ENCODE data around the gene OAT. TPM values are rescaled to one million over a fixed set of nuclear protein-coding genes. Genes with fewer than 3 reads are reported as not detected.

Gene OAT
- total and polyA plus RNA-seq, 2 of the 4 experiments (the other 2 are of a cell fraction) = 110 to 152 TPM

DNA sequence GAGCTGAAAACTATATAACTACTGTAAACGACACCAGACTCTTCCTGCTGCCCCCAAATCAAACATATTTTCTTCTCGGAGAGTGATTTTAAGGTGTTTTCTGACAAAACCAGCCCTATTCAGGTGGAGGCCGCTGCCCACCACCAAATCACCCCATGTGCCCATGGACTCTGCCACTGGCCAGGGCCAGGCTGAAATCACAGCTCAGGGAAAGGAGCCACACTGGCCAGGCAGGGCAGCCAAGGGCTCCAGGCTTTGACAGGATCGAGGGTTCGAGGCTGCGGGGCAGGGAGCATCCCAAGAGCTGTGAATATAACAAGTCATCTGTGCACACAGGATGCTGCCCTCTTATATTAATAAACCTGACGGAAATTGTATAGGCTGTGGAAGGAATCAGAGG, 48.3 kb downstream of the OAT start:
- Histone ChIP-seq H3K9ac (ENCODE audit: low read depth, low read length) (no peak overlapping the region), H2AFZ (replicated peaks; ENCODE audit: low read length, poor library complexity) (no peak overlapping the region), H3K27me3 (ENCODE audit: control insufficient read depth, insufficient read depth, low read length) (peaks cover 4% of the 10 kb centered on the region), H2BK5ac (ENCODE audit: low read depth, low read length, poor library complexity, severe bottlenecking) (no peak overlapping the region), H3K9me1 (ENCODE audit: insufficient read depth, low read length) (no peaks in the 10 kb centered on the region), H3K4me1 (ENCODE audit: control insufficient read depth, insufficient read depth, low read length) (no peaks in the 10 kb centered on the region), H3K4me2 (ENCODE audit: low read depth, low read length) (no peak overlapping the region), H2AK9ac (replicated peaks; ENCODE audit: low read depth, low read length, poor library complexity) (no peak overlapping the region), H4K91ac (ENCODE audit: insufficient read depth, low read depth, low read length) (no peak overlapping the region), H3K18ac (ENCODE audit: low read depth, low read length) (no peak overlapping the region), H4K5ac (ENCODE audit: low read depth, low read length) (no peak overlapping the region), H3K27ac (ENCODE audit: insufficient read depth, low read length) (no peak overlapping the region), H3K14ac (replicated peaks; ENCODE audit: low read depth, low read length) (no peak overlapping the region), H2BK15ac (ENCODE audit: low read depth, low read length) (no peak overlapping the region), H3K9me3 (ENCODE audit: control insufficient read depth, insufficient read depth, low read length) (no peaks in the 10 kb centered on the region), H3K79me1 (ENCODE audit: low read depth in 1 of 2, low read length in 2 of 2) (no peaks in the 10 kb centered on the region), H2BK20ac (ENCODE audit: low read depth, low read length) (no peak overlapping the region), H4K20me1 (ENCODE audit: insufficient read depth, low read length) (no peaks in the 10 kb centered on the region), H3K36me3 (ENCODE audit: control insufficient read depth, insufficient read depth, low read length) (no peaks in the 10 kb centered on the region), H3K4me3 (ENCODE audit: insufficient read depth, low read depth, low read length) (no peak overlapping the region), H2BK120ac (ENCODE audit: low read depth, low read length) (no peak overlapping the region), H4K8ac (ENCODE audit: low read depth in 2 of 2, low read length in 2 of 2) (no peak overlapping the region), H3K23ac (ENCODE audit: low read depth, low read length) (no peak overlapping the region), H2AK5ac (ENCODE audit: low read depth, low read length) (no peak overlapping the region), H3K4ac (ENCODE audit: low read depth, low read length) (no peak overlapping the region), H3K56ac (ENCODE audit: extremely low read depth, insufficient read depth, low read length) (no peak overlapping the region)
- ChIA-PET CTCF (interaction anchor here (1.1 kb wide), 1 partner anchor 18 kb away, joined by 3 read pairs; no protein-coding TSS in a partner anchor), POLR2A (ENCODE audit: unreplicated experiment) (no interaction called here)
- ATAC-seq (ENCODE audit: low read depth) (no peak), DNase-seq (no peak)
- no TSS peak for BruUV-seq (replicated peaks)
- in situ Hi-C loops (cut with MboI; ENCODE audit: low sequenced_read_pairs) = no loop called here
- no peak for TF ChIP-seq RFX5 (IDR thresholded peaks at IDR 0.05; ENCODE audit: low read depth, low read length)
- TF ChIP-seq ELK1 (IDR thresholded peaks at IDR 0.05; ENCODE audit: borderline replicate concordance, low read depth, low read length) = no peak
- TF ChIP-seq RCOR1 (IDR thresholded peaks at IDR 0.05; ENCODE audit: insufficient replicate concordance, low read length) = no peak
- no peak for TF ChIP-seq CHD1 (IDR thresholded peaks at IDR 0.05; ENCODE audit: low read depth, low read length)
- TF ChIP-seq FOS (IDR thresholded peaks at IDR 0.05; ENCODE audit: low read depth, low read length) = no peak
- no peak for TF ChIP-seq BHLHE40 (IDR thresholded peaks at IDR 0.05; ENCODE audit: low read depth, low read length)
- TF ChIP-seq CTCF (conservative IDR thresholded peaks at IDR 0.05; ENCODE audit: low read depth, low read length) = no peak
- no peak for TF ChIP-seq RAD21 (IDR thresholded peaks at IDR 0.05; ENCODE audit: low read length)
- TF ChIP-seq CEBPB (IDR thresholded peaks at IDR 0.05; ENCODE audit: low read depth, low read length) = no peak
- no peak for TF ChIP-seq NFE2L2 (IDR thresholded peaks at IDR 0.05; ENCODE audit: low read depth, low read length)
- TF ChIP-seq SMC3 (IDR thresholded peaks at IDR 0.05; ENCODE audit: low read depth, low read length) = no peak
- no peak for TF ChIP-seq POLR2A (IDR thresholded peaks at IDR 0.05; ENCODE audit: low read depth, low read length)
- no peak for TF ChIP-seq MXI1 (IDR thresholded peaks at IDR 0.05; ENCODE audit: borderline replicate concordance, low read depth, low read length)
- no peak for TF ChIP-seq MAFK (IDR thresholded peaks at IDR 0.05; ENCODE audit: low read depth, low read length)
- intact Hi-C loops (cut with micrococcal nuclease) = no loop called here
- dilution Hi-C loops (cut with HindIII; ENCODE audit: low sequenced_read_pairs, unreplicated experiment) = no loop called here
- no CpG with 5 or more reads among the region's 7 CpGs for WGBS, 2 experiments (ENCODE audit: extremely low coverage in 2 of 2, insufficient read length in 1 of 2)
